OCI-LY7 (cell line): Measurements from ENCODE around the gene SLC8A1.

Experiments used
- EZH2phosphoT487 ChIP-seq: fragments of 200-600 bp; sonication (generic); IDR thresholded peaks from 2 replicates; pipeline ENCODE4 v1.6.1; 2018; ENCODE audit warnings: low read depth, borderline replicate concordance, mild to moderate bottlenecking, mixed run types, antibody characterized with exemption, low read length, moderate library complexity, mixed read lengths
- TF ChIP-seq, protein P1 (sequence below): fragments of 200-600 bp; sonication (generic); conservative IDR thresholded peaks from 2 replicates; pipeline ENCODE4 v1.5.1; 2014; ENCODE audit warnings: mild to moderate bottlenecking, antibody characterized with exemption, low read length, moderate library complexity, mixed read lengths

DNA sequence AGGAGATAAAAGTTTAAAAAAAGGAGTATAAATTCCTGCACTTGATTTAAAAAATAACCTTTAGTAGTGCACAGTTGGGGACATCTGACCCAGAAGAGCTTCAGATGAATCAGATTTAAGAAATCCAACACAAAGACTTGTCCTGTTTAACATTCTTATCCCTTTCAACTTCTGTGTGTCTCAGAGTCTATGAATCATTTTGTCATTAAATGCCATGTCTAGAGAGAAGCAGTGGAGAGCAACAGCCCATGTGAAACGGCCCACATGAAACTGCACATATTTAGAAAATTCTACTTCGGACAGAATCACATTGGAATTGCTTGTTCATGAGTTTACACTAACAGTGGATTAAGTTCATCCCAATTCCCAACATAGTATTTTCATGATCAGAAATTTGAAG lies 278.6 kb downstream of the SLC8A1 start:
- TF ChIP-seq, protein P1, sequence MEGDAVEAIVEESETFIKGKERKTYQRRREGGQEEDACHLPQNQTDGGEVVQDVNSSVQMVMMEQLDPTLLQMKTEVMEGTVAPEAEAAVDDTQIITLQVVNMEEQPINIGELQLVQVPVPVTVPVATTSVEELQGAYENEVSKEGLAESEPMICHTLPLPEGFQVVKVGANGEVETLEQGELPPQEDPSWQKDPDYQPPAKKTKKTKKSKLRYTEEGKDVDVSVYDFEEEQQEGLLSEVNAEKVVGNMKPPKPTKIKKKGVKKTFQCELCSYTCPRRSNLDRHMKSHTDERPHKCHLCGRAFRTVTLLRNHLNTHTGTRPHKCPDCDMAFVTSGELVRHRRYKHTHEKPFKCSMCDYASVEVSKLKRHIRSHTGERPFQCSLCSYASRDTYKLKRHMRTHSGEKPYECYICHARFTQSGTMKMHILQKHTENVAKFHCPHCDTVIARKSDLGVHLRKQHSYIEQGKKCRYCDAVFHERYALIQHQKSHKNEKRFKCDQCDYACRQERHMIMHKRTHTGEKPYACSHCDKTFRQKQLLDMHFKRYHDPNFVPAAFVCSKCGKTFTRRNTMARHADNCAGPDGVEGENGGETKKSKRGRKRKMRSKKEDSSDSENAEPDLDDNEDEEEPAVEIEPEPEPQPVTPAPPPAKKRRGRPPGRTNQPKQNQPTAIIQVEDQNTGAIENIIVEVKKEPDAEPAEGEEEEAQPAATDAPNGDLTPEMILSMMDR, result no peak
- TF ChIP-seq EZH2phosphoT487, result no peak
